GM10847 (cell line): Measurements from ENCODE around the gene BCL2.

Source experiments
- POLR2A ChIP-seq: IDR thresholded peaks from 2 replicates; pipeline ENCODE4 v1.6.1; 2011; ENCODE audit not compliant: insufficient read length; ENCODE audit errors: extremely low read depth

The BCL2 gene

GRCh38 chr18:63082366-63083019 lies 237.1 kb downstream of the BCL2 start:
- TF ChIP-seq POLR2A, result no peak

- TF ChIP-seq POLR2A, result no peak
These were observed 240.5 kb downstream of the BCL2 start for GRCh38 chr18:63079114-63079513.

GRCh38 chr18:63078471-63078870 lies 241.1 kb downstream of the BCL2 start:
- TF ChIP-seq POLR2A, result no peak

GRCh38 chr18:63074981-63075404 lies 244.6 kb downstream of the BCL2 start:
- TF ChIP-seq POLR2A, result peak; percentile 26

- no peak for TF ChIP-seq POLR2A
These were observed 246.1 kb downstream of the BCL2 start for GRCh38 chr18:63073481-63073880.
